HCT116 (cell line): ENCODE data around the gene ZNF503. TPM values are rescaled to one million over a fixed set of nuclear protein-coding genes. Genes with fewer than 3 reads are reported as not detected.
A peak's percentile ranks its signal among the peaks of the same experiment; 100 is the strongest.

ENCODE experiments used
- ATAC-seq: fragments of 200-7000 bp; cut with Tn5 transposase; 2 replicates; pipeline ENCODE4 v1.9.1; 2020; ENCODE audit warnings: mild to moderate bottlenecking, moderate library complexity
- BruUV-seq: library from RNA; stranded (reverse); fragments of 400-500 nt; replicated peaks from 2 replicates; lab custom pipeline; 2021; lab: Mats Ljungman, UMichigan
- CTCF ChIA-PET: fragments of 300-600 bp; sonication (Branson Sonifier 250); formaldehyde crosslinking; loops from one replicate; lab custom pipeline; 2021; ENCODE audit warnings: antibody characterized with exemption; lab: Charles Lee
- POLR2A ChIA-PET: fragments of 300-600, 350-600 bp; sonication (Branson Sonifier 250); formaldehyde crosslinking; loops from one replicate; lab custom pipeline; 2021; ENCODE audit warnings: antibody characterized with exemption; lab: Charles Lee
- RAD21 ChIA-PET, 2 experiments: fragments of 300-600 bp; sonication (Branson Sonifier 250); formaldehyde crosslinking; loops; one replicate each; lab custom pipeline; 2023; ENCODE audit warnings: low total read pairs in 2 of 2; ENCODE audit not compliant: uncharacterized antibody in 2 of 2, unreplicated experiment in 2 of 2, low non-redundant PET in 1 of 2; lab: Charles Lee
- DNase-seq: peaks from one replicate; pipeline ENCODE4 v3.0.0-alpha.2; 2010; ENCODE audit warnings: low read depth, low spot score
- H2AFZ ChIP-seq: fragments of 200-600 bp; shearing (Covaris generic), sonication (generic); 2 replicates; pipeline ENCODE4 v1.6.1; 2017; ENCODE audit warnings: low read depth, mixed run types, mixed read lengths, antibody characterized with exemption, low read length; ENCODE audit not compliant: poor library complexity, severe bottlenecking
- H3K27ac ChIP-seq: 2 replicates; pipeline ENCODE4 v1.5.1; 2012; ENCODE audit warnings: low read depth, low read length
- H3K27me3 ChIP-seq: fragments of 200-600 bp; sonication (generic); 2 replicates; pipeline ENCODE4 v1.6.1; 2016; ENCODE audit warnings: mixed run types, low read length, mixed read lengths; ENCODE audit not compliant: insufficient read depth
- H3K36me3 ChIP-seq, 2 experiments: fragments of 200-500 bp in 1 of 2; fragments of 200-600 bp in 1 of 2; sonication (Bioruptor generic) in 1 of 2; sonication (generic) in 1 of 2; 2 replicates each; pipeline versions ENCODE4 v1.5.1 to v1.6.1; 2014 to 2016; ENCODE audit warnings: low read length in 2 of 2, inconsistent platforms in 1 of 2, mixed read lengths in 1 of 2, mixed run types in 1 of 2; ENCODE audit not compliant: insufficient read depth in 2 of 2, control insufficient read depth in 1 of 2
- H3K4me1 ChIP-seq, 2 experiments: fragments of 200-600 bp in 1 of 2; sonication (generic) in 1 of 2; 2 replicates each; pipeline versions ENCODE4 v1.5.1 to v1.6.1; 2012 to 2017; ENCODE audit warnings: low read length in 2 of 2, inconsistent platforms in 1 of 2, mild to moderate bottlenecking in 1 of 2, mixed read lengths in 1 of 2, mixed run types in 1 of 2, moderate library complexity in 1 of 2; ENCODE audit not compliant: insufficient read depth in 2 of 2, control insufficient read depth in 1 of 2
- H3K4me2 ChIP-seq: fragments of 200-600 bp; sonication (generic); 2 replicates; pipeline ENCODE4 v1.6.1; 2017; ENCODE audit warnings: mixed run types, low read length, mixed read lengths
- H3K4me3 ChIP-seq, 2 experiments: fragments of 200-600 bp in 1 of 2; sonication (generic) in 1 of 2; replicated peaks in 1 of 2; 2 replicates each; pipeline ENCODE4 v1.5.1; 2011 to 2016; ENCODE audit warnings: low read length in 2 of 2, control low read depth in 1 of 2, low read depth in 1 of 2, mild to moderate bottlenecking in 1 of 2, mixed read lengths in 1 of 2, mixed run types in 1 of 2
- H3K79me2 ChIP-seq: fragments of 200-600 bp; sonication (generic); 2 replicates; pipeline ENCODE4 v1.6.1; 2017; ENCODE audit warnings: mild to moderate bottlenecking, mixed run types, low read length, moderate library complexity, mixed read lengths; ENCODE audit not compliant: insufficient read depth
- H3K9ac ChIP-seq: fragments of 200-600 bp; sonication (generic); 2 replicates; pipeline ENCODE4 v1.6.1; 2016; ENCODE audit warnings: low read length, mixed read lengths
- H3K9me2 ChIP-seq: fragments of 200-600 bp; sonication (generic), shearing (Covaris generic); 2 replicates; pipeline ENCODE4 v1.6.1; 2017; ENCODE audit warnings: mixed run types, mild to moderate bottlenecking, moderate library complexity; ENCODE audit not compliant: insufficient read depth
- H3K9me3 ChIP-seq, 2 experiments: fragments of 200-500 bp in 1 of 2; fragments of 200-600 bp in 1 of 2; sonication (Bioruptor generic) in 1 of 2; sonication (generic) in 1 of 2; 2 replicates each; pipeline ENCODE4 v1.6.1; 2014 to 2017; ENCODE audit warnings: low read length in 2 of 2, mixed read lengths in 2 of 2, inconsistent platforms in 1 of 2, low read depth in 1 of 2, mild to moderate bottlenecking in 1 of 2, mixed run types in 1 of 2, moderate library complexity in 1 of 2; ENCODE audit not compliant: control insufficient read depth in 1 of 2, insufficient read depth in 1 of 2
- H4K20me1 ChIP-seq: fragments of 200-600 bp; sonication (generic), shearing (Covaris generic); 2 replicates; pipeline ENCODE4 v1.6.1; 2017; ENCODE audit warnings: mixed run types, mild to moderate bottlenecking, moderate library complexity; ENCODE audit not compliant: insufficient read depth
- CBX3 ChIP-seq: IDR thresholded peaks from 2 replicates; pipeline ENCODE4 v1.6.1; 2012; ENCODE audit warnings: low read depth
- CEBPB ChIP-seq: IDR thresholded peaks from 2 replicates; pipeline ENCODE4 v1.6.1; 2012; ENCODE audit warnings: low read depth
- EGR1 ChIP-seq: IDR thresholded peaks from 2 replicates; pipeline ENCODE4 v1.6.1; 2012; ENCODE audit warnings: low read depth
- ELF1 ChIP-seq: IDR thresholded peaks from 2 replicates; pipeline ENCODE4 v1.6.1; 2012; ENCODE audit warnings: low read depth, borderline replicate concordance
- EZH2phosphoT487 ChIP-seq: fragments of 200-600 bp; IDR thresholded peaks from 2 replicates; pipeline ENCODE4 v1.6.1; 2018; ENCODE audit warnings: antibody characterized with exemption, borderline replicate concordance
- JUND ChIP-seq: IDR thresholded peaks from 2 replicates; pipeline ENCODE4 v1.6.1; 2012
- POLR2A ChIP-seq: IDR thresholded peaks from 2 replicates; pipeline ENCODE4 v1.7.0; 2011; ENCODE audit warnings: borderline replicate concordance; ENCODE audit not compliant: insufficient read depth, insufficient read length; ENCODE audit errors: extremely low read depth
- POLR2AphosphoS5 ChIP-seq: IDR thresholded peaks from 2 replicates; pipeline ENCODE4 v1.6.1; 2011; ENCODE audit warnings: mild to moderate bottlenecking, low read depth, low read length, moderate library complexity
- SIN3A ChIP-seq: IDR thresholded peaks from 2 replicates; pipeline ENCODE4 v1.6.1; 2012; ENCODE audit warnings: low read depth
- SP1 ChIP-seq: IDR thresholded peaks from 2 replicates; pipeline ENCODE4 v1.6.1; 2012; ENCODE audit warnings: low read depth
- SRF ChIP-seq: IDR thresholded peaks from 2 replicates; pipeline ENCODE4 v1.6.1; 2012; ENCODE audit warnings: low read depth
- TCF7L2 ChIP-seq: IDR thresholded peaks from 2 replicates; pipeline ENCODE4 v1.7.0; 2011; ENCODE audit warnings: borderline replicate concordance, inconsistent platforms; ENCODE audit not compliant: insufficient read depth, insufficient read length; ENCODE audit errors: extremely low read depth
- YY1 ChIP-seq: IDR thresholded peaks from 2 replicates; pipeline ENCODE4 v1.6.1; 2011; ENCODE audit warnings: low read length, low read depth, moderate library complexity, mild to moderate bottlenecking; ENCODE audit not compliant: insufficient replicate concordance; ENCODE audit errors: extremely low read depth
- ZNF274 ChIP-seq: fragments of 200-500 bp; sonication (Bioruptor generic); IDR thresholded peaks from 2 replicates; pipeline ENCODE4 v1.6.1; 2014; ENCODE audit warnings: mild to moderate bottlenecking, low read depth, low read length, inconsistent platforms
- intact Hi-C: fragments of 100-400 bp; cut with micrococcal nuclease; formaldehyde crosslinking; loops from 2 replicates; pipeline ENCODE4 v1.10.0; 2022
- total RNA-seq: library from RNA; stranded (reverse); gene quantifications from one replicate; pipeline ENCODE4 v1.2.1, GENCODE V29; 2021; ENCODE audit not compliant: unreplicated experiment
- TF ChIP-seq, protein P1 (sequence below), 3 experiments: fragments of 200-600 bp in 1 of 3; sonication (generic) in 1 of 3; IDR thresholded peaks in 2 of 3; conservative IDR thresholded peaks in 1 of 3; 2 replicates each; pipeline ENCODE4 v1.5.1; 2012 to 2017; ENCODE audit warnings: low read depth in 2 of 3, low read length in 2 of 3, antibody characterized with exemption in 1 of 3, borderline replicate concordance in 1 of 3, control low read depth in 1 of 3, mild to moderate bottlenecking in 1 of 3, mixed read lengths in 1 of 3, mixed run types in 1 of 3, moderate library complexity in 1 of 3; ENCODE audit not compliant: insufficient read depth in 1 of 3
- TF ChIP-seq, protein P2 (sequence below): IDR thresholded peaks from 2 replicates; pipeline ENCODE4 v1.6.1; 2012
- TF ChIP-seq, protein P3 (sequence below): IDR thresholded peaks from 2 replicates; pipeline ENCODE4 v1.6.1; 2012

The ZNF503 gene
- total RNA-seq, 1 experiment from 2014 or later = 30.4 TPM

DNA sequence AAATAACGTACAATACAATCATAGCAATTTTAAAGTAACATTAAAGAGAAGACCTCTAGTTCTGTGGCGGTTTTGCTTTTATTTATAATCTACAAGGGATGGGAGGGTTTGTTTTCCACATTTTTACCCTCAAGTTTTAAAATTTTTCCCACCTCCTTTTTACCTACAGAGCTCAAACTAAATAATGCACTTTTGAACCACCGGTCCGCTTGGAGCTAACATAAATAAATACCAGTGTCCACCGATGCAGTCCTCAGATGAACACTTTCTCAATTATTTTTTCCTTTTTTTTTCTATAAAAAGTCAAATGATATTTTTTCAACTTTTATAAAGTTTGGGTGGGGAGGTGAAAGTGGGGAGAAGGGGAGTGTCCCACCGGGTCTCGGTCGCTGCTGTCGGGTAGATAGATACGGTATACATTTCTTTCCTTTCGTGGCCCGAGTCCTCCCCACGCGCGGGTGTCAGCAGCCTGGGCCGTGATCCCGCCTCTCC is 3.3 kb downstream of the ZNF503 start:
- no TSS peak for BruUV-seq
- H4K20me1 ChIP-seq = no peaks in the 10 kb centered on the region
- intact Hi-C loops = no loop called here
- no peaks in the 10 kb centered on the region for H3K9me2 ChIP-seq
- CTCF ChIA-PET = interaction anchor here (0.8 to 2.4 kb wide), 2 partner anchors 689 to 905 kb away, joined by 3 to 15 read pairs; no protein-coding TSS in a partner anchor
- H3K27me3 ChIP-seq = no peaks in the 10 kb centered on the region
- TF ChIP-seq, protein P1, sequence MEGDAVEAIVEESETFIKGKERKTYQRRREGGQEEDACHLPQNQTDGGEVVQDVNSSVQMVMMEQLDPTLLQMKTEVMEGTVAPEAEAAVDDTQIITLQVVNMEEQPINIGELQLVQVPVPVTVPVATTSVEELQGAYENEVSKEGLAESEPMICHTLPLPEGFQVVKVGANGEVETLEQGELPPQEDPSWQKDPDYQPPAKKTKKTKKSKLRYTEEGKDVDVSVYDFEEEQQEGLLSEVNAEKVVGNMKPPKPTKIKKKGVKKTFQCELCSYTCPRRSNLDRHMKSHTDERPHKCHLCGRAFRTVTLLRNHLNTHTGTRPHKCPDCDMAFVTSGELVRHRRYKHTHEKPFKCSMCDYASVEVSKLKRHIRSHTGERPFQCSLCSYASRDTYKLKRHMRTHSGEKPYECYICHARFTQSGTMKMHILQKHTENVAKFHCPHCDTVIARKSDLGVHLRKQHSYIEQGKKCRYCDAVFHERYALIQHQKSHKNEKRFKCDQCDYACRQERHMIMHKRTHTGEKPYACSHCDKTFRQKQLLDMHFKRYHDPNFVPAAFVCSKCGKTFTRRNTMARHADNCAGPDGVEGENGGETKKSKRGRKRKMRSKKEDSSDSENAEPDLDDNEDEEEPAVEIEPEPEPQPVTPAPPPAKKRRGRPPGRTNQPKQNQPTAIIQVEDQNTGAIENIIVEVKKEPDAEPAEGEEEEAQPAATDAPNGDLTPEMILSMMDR (IDR thresholded peaks at IDR 0.05 in 2 of 3, conservative IDR thresholded peaks at IDR 0.05 in 1 of 3; ENCODE audit: borderline replicate concordance in 1 of 3, insufficient read depth in 1 of 3, low read depth in 2 of 3, low read length in 2 of 3) = no peak
- TF ChIP-seq YY1 (no peak), EZH2phosphoT487 (no peak), POLR2AphosphoS5 (no peak), SP1 (no peak), ELF1 (no peak), CBX3 (no peak), CEBPB (no peak), JUND (no peak), POLR2A (no peak), SRF (no peak), TCF7L2 (no peak), EGR1 (no peak), SIN3A (no peak), ZNF274 (no peak)
- TF ChIP-seq, protein P2, sequence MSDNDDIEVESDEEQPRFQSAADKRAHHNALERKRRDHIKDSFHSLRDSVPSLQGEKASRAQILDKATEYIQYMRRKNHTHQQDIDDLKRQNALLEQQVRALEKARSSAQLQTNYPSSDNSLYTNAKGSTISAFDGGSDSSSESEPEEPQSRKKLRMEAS = no peak
- TF ChIP-seq, protein P3, sequence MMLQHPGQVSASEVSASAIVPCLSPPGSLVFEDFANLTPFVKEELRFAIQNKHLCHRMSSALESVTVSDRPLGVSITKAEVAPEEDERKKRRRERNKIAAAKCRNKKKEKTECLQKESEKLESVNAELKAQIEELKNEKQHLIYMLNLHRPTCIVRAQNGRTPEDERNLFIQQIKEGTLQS = no peak
- peaks cover 15 to 47% of the 10 kb centered on the region in 2 experiments; a peak in 3 of 4 replicates for H3K4me1 ChIP-seq
- POLR2A ChIA-PET = no interaction called here
- peak overlapping the region in 1 of 2 experiments; percentile 93; a peak in 2 of 4 replicates for H3K4me3 ChIP-seq
- RAD21 ChIA-PET = no interaction called here
- no peaks in the 10 kb centered on the region for H3K9me3 ChIP-seq
- peak overlapping the region; percentile 100 for H3K4me2 ChIP-seq
- H3K9ac ChIP-seq = peak overlapping the region; percentile 92
- H2AFZ ChIP-seq = no peak overlapping the region
- peaks cover 0 to 12% of the 10 kb centered on the region in 2 experiments; a peak in 2 of 4 replicates for H3K36me3 ChIP-seq
- DNase-seq (no peak), ATAC-seq (no peak)
- H3K79me2 ChIP-seq = peaks cover 51% of the 10 kb centered on the region
- H3K27ac ChIP-seq = peak overlapping the region; percentile 97
